ENCODE results near the gene LRIT1.
"Not testable (repeated sequence)": the region's sequence is repeated elsewhere in the genome, so short reads cannot be mapped to it uniquely, and the experiment has no call there.

Gene LRIT1, protein sequence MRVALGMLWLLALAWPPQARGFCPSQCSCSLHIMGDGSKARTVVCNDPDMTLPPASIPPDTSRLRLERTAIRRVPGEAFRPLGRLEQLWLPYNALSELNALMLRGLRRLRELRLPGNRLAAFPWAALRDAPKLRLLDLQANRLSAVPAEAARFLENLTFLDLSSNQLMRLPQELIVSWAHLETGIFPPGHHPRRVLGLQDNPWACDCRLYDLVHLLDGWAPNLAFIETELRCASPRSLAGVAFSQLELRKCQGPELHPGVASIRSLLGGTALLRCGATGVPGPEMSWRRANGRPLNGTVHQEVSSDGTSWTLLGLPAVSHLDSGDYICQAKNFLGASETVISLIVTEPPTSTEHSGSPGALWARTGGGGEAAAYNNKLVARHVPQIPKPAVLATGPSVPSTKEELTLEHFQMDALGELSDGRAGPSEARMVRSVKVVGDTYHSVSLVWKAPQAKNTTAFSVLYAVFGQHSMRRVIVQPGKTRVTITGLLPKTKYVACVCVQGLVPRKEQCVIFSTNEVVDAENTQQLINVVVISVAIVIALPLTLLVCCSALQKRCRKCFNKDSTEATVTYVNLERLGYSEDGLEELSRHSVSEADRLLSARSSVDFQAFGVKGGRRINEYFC

DNA sequence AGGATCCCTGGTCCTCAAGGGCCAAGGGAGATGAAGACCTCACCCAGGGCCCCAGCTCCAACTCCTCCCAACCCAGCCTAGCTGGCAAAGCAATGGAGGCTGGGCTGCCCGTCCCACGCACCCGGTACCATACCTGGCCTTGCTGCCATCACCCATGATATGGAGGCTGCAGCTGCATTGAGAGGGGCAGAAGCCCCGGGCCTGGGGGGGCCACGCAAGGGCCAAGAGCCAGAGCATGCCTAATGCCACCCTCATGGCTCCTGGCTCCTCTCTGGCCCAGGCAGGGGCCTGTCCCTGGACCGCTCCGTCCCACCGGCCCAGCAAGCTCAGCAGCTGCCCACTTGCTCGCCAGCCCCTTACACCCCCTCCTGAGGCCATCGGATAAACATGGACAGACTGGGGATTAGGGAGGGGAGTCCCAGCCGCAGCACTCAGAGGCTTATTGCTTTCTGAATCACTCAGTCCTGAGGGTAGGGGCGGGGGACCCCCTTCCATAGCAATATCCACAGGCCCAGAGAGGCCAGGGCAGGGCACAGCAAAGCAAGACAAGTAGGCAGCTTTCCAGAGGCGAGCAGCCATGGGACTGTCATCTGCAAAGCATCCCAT, at the start of gene LRIT1:
LRIT1 (minus strand) TSS at position 362 of the 606 bp plus-strand sequence; CDS start at position 255, 107 bp downstream.
- no peak for DNase-seq (ENCODE audit: low spot score)

GRCh38 chr10:84290235-84290634, 48.9 kb upstream of the LRIT1 start:
- DNase-seq (ENCODE audit: low spot score): no peak

DNA sequence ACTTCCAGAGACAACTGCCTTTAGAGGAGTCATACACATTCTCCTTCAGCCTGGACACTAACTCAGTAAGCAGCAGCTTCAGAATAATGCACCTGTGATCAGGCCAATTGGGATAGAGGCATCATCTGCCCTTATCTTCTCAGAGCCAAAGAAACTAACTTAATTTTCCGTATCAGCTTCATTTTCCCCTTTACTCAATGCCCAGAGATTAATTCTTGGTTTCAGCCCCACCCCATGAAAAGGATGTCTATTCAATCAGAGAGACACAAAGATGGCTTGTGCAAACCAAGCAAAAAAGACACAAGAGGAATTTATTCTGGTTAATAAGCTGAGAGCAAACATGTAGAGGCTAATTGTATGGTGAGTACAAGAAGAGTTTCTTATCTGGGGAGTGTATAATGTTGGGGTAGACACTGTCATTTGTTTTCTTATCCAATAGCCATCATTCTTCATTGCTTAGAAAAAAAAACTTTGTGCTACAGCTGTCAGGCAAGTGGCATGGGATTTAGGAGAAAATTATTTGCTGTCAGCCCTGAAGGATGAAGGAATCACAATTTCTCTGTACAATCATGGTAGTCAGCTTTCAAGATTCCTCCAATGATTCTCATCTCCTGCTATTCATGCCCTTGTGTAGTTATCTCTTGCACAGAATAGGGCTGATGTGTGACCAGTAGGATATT, 48.3 kb upstream of the LRIT1 start:
- no peak for DNase-seq (ENCODE audit: low spot score)

DNA sequence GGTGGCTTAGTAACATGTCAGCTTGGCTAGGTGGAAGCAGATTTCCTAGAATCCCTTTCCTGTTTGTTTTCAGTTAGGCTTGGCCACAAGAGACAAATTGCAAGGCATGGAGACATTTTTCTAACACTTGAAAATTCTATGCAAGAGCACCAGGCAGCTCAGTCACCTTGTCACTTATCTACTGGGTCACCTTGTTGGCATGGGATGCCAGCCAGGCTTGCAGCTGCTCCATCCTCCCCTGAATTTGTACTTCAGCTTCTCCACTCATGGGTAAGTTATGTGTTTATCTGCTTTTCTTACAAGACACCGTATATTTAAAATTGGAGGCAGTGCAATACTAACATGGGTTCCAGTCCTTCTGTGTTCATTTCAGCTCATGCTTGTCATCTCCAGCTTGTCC, 46.8 kb upstream of the LRIT1 start:
- no peak for DNase-seq (ENCODE audit: low spot score)

DNA sequence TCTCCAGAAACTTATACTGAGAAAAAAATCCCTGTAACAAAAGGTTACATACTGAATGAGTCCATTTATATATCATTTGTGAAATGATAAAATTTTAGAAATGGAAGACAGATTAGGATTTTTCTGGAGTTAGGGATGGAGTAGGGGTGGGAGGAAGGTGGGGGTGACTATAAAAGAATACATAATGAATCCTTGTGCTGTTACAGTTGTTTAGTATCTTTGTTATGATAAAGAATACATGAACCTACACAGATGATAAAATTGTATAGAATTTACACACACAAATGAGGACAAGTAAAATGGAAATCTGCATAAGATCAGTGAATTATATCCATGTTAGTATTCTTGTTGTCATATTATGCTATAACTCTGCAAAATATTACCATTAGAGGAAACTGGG, 45.3 kb upstream of the LRIT1 start:
- no peak for DNase-seq (ENCODE audit: low spot score)

DNA sequence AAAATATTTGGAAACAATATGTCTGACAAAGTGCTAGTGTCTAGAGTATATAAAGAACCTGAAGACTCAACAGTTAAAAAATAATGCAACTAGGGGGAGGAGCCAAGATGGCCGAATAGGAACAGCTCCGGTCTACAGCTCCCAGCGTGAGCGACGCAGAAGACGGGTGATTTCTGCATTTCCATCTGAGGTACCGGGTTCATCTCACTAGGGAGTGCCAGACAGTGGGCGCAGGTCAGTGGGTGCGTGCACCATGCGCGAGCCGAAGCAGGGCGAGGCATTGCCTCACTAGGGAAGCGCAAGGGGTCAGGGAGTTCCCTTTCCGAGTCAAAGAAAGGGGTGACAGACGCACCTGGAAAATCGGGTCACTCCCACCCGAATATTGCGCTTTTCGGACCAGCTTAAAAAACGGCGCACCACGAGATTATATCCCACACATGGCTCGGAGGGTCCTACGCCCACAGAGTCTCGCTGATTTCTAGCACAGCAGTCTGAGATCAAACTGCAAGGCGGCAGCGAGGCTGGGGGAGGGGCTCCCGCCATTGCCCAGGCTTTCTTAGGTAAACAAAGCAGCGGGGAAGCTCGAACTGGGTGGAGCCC, 38.6 kb upstream of the LRIT1 start:
- not testable (repeated sequence) for DNase-seq (ENCODE audit: low spot score)

DNA sequence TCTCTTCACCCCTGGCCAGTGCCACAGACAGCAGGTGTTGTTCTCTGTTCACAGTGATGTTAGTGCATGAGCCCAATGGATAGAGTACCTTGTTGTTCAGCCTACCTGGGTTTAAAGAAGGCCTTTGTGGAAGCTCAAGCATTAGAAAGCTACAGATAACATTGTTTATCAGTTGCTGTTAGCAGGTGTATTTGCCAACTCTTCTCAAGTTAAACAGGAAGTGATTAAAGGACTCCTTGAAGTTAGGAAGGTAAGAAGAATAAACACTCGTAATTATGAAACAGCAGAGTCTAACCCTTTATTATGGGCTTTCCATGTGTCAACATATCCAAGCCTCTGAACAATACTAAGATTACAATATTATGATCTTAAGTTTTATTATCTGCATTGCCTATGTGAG, 29.4 kb upstream of the LRIT1 start:
- DNase-seq (ENCODE audit: low spot score): no peak

- no peak for DNase-seq (ENCODE audit: low spot score)
These were observed 28.4 kb upstream of the LRIT1 start for GRCh38 chr10:84269773-84270172.

GRCh38 chr10:84269162-84269561, 27.8 kb upstream of the LRIT1 start:
- no peak for DNase-seq (ENCODE audit: low spot score)

DNA sequence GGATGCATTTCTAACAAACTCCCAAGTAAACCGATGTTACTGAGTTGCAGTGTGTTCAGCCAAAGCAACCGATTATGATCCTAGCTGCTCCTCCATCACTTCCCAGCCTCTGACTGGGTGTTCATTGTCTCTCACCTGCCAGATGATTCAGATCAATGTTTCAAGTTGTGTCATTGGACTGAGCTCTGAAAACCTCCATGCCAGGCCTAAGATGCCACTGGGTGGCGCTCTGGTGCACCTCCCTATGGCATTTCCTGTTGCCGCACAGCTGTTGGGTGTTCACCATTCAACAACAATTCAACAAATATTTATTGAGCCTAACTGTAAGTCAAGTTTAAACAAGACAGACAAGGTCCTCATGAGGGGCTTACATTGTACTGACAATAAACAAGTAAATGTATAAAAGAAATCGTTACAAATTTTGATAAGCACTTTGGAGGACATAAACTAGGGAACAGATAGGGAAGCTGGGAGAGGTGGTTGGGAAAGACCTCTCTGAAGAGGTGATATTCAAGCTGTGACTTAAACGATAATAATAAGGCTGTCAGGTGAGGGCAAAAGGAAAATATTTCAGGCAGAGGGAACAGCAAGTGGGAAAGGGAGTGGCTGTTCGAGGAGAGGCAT, 26.3 kb upstream of the LRIT1 start:
- DNase-seq (ENCODE audit: low spot score): peak; percentile 43

DNA sequence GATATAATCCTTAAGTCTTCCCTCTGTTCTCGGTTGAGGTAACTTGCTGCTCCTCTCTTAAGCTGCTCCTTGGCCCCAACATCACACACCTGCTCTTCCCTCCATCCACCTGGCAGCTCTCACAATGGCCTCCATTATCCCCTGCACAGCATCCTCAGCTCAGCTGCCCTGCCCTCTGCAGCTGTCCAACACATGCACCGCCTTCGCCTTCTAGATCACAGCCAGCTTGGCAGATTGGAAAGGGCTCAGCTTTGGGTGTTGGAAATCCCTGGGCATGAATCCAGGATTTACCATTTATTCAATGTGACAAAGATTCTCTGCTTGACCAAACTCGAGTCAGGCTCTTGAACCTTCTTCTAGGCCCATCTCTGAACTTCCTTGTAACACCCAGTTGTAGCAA, 24.1 kb upstream of the LRIT1 start:
- no peak for DNase-seq (ENCODE audit: low spot score)

DNA sequence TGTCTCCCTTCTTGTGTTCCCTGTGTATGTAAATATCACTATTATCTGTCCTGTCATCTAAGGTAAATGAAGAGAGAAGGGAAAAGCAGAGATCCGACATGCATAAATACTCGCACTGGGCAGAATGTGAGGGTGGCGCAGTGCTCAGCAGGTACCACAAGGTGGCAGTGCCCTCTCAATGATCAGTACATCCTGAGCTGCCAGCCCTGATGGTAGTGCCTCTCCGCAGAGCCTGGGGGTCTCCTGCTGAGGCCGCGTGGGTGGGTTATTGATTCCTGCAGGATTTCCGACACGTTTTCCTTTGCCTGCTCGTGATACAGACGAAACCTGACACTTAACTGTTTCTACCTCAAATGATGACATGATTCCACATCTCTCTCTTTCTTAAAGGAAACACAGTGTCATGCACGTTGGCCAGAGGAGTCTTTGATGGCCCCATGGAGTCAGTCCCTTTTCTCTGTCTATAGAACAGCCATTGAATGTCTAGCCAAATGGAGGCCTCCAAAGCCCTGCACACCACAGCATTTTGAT, 23.3 kb upstream of the LRIT1 start:
- peak; percentile 62 for DNase-seq (ENCODE audit: low spot score)

DNA sequence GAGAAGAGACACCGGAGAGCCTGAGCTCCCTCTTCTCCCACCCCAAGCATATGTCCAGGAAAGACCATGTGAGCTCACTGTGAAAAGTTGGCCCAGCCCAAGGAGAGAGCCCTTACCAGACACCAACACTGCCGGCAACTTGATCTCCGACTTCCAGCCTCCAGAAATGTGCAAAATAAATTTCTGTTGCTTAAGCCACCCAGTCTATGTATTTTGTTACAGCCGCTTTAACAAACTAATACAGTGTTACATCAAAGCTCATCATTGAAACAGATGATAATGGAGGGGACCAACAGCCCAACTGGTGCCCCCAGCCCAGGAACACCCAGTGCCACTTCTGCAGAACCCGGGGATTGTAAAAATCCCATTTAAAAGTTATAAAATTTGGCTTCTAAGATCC, 22.4 kb upstream of the LRIT1 start:
- DNase-seq (ENCODE audit: low spot score): no peak

DNA sequence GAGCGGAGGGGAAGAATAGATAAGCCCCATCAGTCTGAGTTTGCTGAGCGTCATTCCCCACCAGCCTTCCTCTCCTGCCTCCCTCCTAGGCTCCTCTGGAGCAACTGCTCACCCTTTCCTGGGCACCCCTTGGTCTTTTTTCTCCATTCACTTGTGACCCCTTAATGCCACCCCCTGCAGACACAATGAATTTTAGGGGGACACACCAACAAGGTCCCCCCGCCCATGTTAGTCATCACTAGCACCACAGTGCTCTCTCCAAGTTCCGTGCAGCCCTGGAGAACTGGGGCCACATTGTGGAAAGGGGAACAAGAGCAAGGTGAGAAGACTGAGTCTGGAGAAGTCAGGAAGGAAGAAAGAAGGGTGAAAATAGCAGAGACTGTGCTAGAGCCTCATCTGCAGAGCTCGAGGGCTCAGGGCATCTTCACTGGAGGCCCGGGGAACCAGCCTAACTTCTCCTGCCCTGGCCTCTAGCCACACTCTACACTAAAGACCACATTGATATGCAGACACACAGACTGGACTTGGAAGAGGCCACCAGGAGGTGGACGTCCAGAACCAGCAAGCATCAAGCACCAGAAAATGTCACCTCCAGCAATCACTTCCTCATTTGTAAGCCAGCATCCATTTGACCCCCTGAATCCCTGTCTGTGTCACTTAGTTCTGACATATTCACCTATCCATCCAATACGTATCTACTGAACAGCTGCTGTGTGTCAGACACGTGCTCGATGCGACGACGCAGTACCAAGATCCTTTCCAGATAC, 21.0 kb upstream of the LRIT1 start:
- no peak for DNase-seq (ENCODE audit: low spot score)

- DNase-seq (ENCODE audit: low spot score): no peak
These were observed 20.0 kb upstream of the LRIT1 start for GRCh38 chr10:84261236-84261915.

GRCh38 chr10:84258034-84258695, 16.8 kb upstream of the LRIT1 start:
- no peak for DNase-seq (ENCODE audit: low spot score)

DNA sequence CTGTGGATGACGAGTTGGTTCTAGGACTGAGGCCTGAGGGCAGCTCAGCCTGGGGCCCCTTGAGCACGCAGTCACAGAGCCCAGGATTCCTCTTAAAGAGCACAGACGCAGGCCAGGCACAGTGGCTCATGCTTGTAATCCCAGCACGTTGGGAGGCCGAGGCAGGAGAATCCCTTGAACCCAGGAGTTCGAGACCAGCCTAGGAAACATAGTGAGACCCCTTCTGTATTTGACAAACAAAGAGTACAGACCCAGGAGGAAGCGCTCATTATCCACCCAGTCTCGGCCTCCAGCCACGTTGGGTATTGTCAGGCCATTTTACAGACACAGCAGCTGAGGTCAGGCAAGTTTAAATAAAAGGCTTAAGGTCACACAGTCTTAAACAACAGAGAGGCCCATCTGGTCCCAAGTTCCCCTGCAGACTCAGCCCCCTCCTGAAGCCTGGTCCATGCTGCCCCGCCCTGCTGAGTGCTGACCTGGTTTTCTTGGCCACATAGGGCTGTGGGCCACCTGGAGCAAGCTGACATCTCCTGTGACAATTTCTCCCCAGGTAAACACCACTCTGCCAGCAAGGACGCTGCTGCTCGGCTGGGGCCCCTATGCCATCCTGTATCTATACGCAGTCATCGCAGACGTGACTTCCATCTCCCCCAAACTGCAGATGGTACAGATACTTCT, 16.1 kb upstream of the LRIT1 start:
- no peak for DNase-seq (ENCODE audit: low spot score)

GRCh38 chr10:84256510-84257342, 15.4 kb upstream of the LRIT1 start:
- DNase-seq (ENCODE audit: low spot score): no peak

All from COLO829 (cell line).